ENCODE results near the gene PELI1. TPM values are rescaled to one million over a fixed set of nuclear protein-coding genes. Genes with fewer than 3 reads are reported as not detected.
A peak's percentile ranks its signal among the peaks of the same experiment; 100 is the strongest.

Gene PELI1
- polyA plus RNA-seq, 4 donors = 20.5 to 26.6 (median 23.8) TPM

DNA sequence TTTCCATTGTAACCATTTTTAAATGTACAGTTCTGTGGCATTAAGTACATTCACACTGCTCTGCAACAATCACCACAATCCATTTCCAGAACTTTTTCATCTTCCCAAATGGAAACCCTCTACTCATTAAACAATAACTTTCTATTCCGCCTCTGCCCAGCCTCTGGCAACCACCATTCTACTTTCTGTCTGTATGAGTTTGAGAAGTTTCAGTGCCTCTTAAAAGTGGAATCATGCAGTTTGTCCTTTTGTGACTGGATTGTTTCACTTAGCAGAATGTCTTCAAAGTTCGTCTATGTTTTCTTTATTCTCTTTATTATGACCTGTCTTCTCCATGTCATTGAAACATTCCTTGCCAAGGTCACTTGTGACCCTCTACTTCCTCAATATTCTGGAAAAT is 22.0 kb upstream of the PELI1 start:
- FAIRE-seq (no peak), DNase-seq (no peak)
- Histone ChIP-seq H3K27ac (ENCODE audit: low read depth in 1 of 3, low read length in 2 of 3) (no peak overlapping the region), H3K4me1 (ENCODE audit: control insufficient read depth in 3 of 3, insufficient read depth in 2 of 3, low read depth in 1 of 3, low read length in 2 of 3) (no peaks in the 10 kb centered on the region), H3K4me3 (ENCODE audit: low read depth in 1 of 3, low read length in 3 of 3) (no peak overlapping the region), H3K36me3 (ENCODE audit: control insufficient read depth in 3 of 3, insufficient read depth in 2 of 3, low read depth in 1 of 3, low read length in 3 of 3) (no peaks in the 10 kb centered on the region), H3K9me3 (ENCODE audit: control insufficient read depth in 2 of 2, insufficient read depth in 1 of 2, low read depth in 1 of 2, low read length in 1 of 2) (no peaks in the 10 kb centered on the region), H3K27me3 (ENCODE audit: control insufficient read depth in 3 of 3, insufficient read depth in 3 of 3, low read length in 3 of 3) (no peaks in the 10 kb centered on the region)
- 79 to 81% (median 79%) methylated on average over 2 of the region's 2 CpGs for WGBS, 3 donors

DNA sequence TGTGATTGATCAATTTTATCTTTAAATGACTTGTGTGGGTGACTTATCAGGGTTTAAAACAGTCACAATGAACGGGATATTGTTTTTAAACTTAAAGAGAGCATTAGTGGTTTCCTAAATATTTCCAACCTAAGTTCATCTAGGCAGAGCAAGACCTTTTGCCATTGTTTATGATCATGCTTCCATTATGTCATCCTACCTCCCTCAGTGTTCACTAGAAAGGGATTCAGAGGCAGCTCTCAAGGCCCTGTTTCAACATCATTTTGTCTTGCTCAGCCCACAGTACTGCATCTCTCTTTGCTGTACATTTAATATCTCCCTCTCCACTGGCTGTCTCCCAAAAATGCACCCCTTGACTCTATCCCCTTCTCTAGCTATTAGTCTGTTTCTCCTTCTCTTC is 21.5 kb upstream of the PELI1 start:
- 53 to 58% (median 54%) methylated on average over 1 of the region's 1 CpG for WGBS, 3 donors
- H3K9me3 ChIP-seq (ENCODE audit: control insufficient read depth in 2 of 2, insufficient read depth in 1 of 2, low read depth in 1 of 2, low read length in 1 of 2) = no peaks in the 10 kb centered on the region
- DNase-seq (no peak), FAIRE-seq (no peak)
- H3K4me3 ChIP-seq (ENCODE audit: low read depth in 1 of 3, low read length in 3 of 3) = no peak overlapping the region
- no peaks in the 10 kb centered on the region for H3K27me3 ChIP-seq (ENCODE audit: control insufficient read depth in 3 of 3, insufficient read depth in 3 of 3, low read length in 3 of 3)
- H3K27ac ChIP-seq (ENCODE audit: low read depth in 1 of 3, low read length in 2 of 3) = no peak overlapping the region
- H3K4me1 ChIP-seq (ENCODE audit: control insufficient read depth in 3 of 3, insufficient read depth in 2 of 3, low read depth in 1 of 3, low read length in 2 of 3) = no peaks in the 10 kb centered on the region
- no peaks in the 10 kb centered on the region for H3K36me3 ChIP-seq (ENCODE audit: control insufficient read depth in 3 of 3, insufficient read depth in 2 of 3, low read depth in 1 of 3, low read length in 3 of 3)

DNA sequence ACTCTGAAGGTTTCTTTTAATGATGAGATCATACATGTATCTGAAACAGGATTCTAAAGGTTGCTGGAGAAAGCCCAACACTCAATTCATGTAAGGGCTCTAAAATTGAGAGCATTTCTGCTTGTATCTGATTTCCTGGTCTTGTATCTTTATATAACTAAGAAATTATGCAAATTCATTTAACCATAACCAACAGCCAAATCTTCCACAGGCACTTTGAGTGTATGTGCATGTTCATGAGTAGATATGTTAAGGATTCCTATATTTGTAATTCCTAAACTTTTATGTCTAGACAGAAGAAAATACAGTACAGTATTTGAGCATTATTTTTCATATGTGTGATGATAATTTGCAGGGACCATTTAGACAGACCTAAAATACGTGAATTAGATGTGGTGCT is 20.4 kb upstream of the PELI1 start:
- Histone ChIP-seq H3K27me3 (ENCODE audit: control insufficient read depth in 3 of 3, insufficient read depth in 3 of 3, low read length in 3 of 3) (no peaks in the 10 kb centered on the region), H3K4me1 (ENCODE audit: control insufficient read depth in 3 of 3, insufficient read depth in 2 of 3, low read depth in 1 of 3, low read length in 2 of 3) (no peaks in the 10 kb centered on the region), H3K36me3 (ENCODE audit: control insufficient read depth in 3 of 3, insufficient read depth in 2 of 3, low read depth in 1 of 3, low read length in 3 of 3) (no peaks in the 10 kb centered on the region), H3K9me3 (ENCODE audit: control insufficient read depth in 2 of 2, insufficient read depth in 1 of 2, low read depth in 1 of 2, low read length in 1 of 2) (no peaks in the 10 kb centered on the region), H3K4me3 (ENCODE audit: low read depth in 1 of 3, low read length in 3 of 3) (no peak overlapping the region), H3K27ac (ENCODE audit: low read depth in 1 of 3, low read length in 2 of 3) (no peak overlapping the region)
- FAIRE-seq = no peak
- DNase-seq = no peak
- 94 to 99% (median 94%) methylated on average over 1 of the region's 1 CpG for WGBS, 3 donors

DNA sequence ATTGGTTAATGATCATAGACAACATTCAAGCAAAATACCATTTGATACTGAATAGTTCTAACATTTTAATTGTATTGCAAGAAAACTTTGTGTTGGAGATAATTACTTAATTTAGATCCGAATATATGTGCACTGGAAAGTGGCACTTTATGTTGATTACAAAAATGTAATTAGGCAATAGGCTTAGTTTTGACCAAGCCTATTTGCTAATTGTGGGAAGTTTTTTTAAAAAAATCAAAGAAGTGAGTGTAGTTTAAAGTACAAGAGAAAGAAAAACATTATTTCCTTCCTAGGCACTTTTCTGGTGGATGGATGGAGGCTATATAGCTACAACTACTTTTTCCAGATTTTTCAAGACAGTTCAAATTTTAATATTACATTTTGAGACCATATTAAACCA is 18.3 kb upstream of the PELI1 start:
- H3K27me3 ChIP-seq (ENCODE audit: control insufficient read depth in 3 of 3, insufficient read depth in 3 of 3, low read length in 3 of 3) = no peaks in the 10 kb centered on the region
- H3K27ac ChIP-seq (ENCODE audit: low read depth in 1 of 3, low read length in 2 of 3) = no peak overlapping the region
- H3K4me3 ChIP-seq (ENCODE audit: low read depth in 1 of 3, low read length in 3 of 3) = no peak overlapping the region
- H3K9me3 ChIP-seq (ENCODE audit: control insufficient read depth in 2 of 2, insufficient read depth in 1 of 2, low read depth in 1 of 2, low read length in 1 of 2) = no peaks in the 10 kb centered on the region
- DNase-seq (no peak), FAIRE-seq (no peak)
- 83 to 93% (median 92%) methylated on average over 1 of the region's 1 CpG for WGBS, 3 donors
- H3K36me3 ChIP-seq (ENCODE audit: control insufficient read depth in 3 of 3, insufficient read depth in 2 of 3, low read depth in 1 of 3, low read length in 3 of 3) = no peaks in the 10 kb centered on the region
- H3K4me1 ChIP-seq (ENCODE audit: control insufficient read depth in 3 of 3, insufficient read depth in 2 of 3, low read depth in 1 of 3, low read length in 2 of 3) = peaks cover 0 to 2% (median 0%) of the 10 kb centered on the region in 3 donors

DNA sequence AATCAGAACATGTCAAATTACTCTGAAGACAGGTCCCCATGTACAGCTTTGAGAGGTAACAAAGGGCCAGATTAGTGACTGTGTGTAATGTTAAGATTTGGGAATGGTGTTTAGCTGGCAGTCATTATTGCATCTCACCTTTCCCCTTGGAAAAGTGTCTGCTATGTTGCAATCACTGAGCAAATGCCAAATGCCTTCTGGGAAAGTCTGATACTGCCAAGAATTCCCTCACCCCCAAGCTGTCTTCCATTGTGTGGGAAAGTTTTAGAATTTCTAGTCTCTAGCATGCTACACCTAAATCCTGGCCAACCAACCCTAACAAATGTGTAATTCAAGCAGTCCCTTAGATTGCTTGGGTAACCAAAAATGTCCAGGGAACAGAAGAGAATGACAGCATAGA is 13.6 kb upstream of the PELI1 start:
- Histone ChIP-seq H3K4me3 (ENCODE audit: low read depth in 1 of 3, low read length in 3 of 3) (no peak overlapping the region), H3K27ac (ENCODE audit: low read depth in 1 of 3, low read length in 2 of 3) (no peak overlapping the region), H3K36me3 (ENCODE audit: control insufficient read depth in 3 of 3, insufficient read depth in 2 of 3, low read depth in 1 of 3, low read length in 3 of 3) (no peaks in the 10 kb centered on the region), H3K9me3 (ENCODE audit: control insufficient read depth in 2 of 2, insufficient read depth in 1 of 2, low read depth in 1 of 2, low read length in 1 of 2) (no peaks in the 10 kb centered on the region), H3K27me3 (ENCODE audit: control insufficient read depth in 3 of 3, insufficient read depth in 3 of 3, low read length in 3 of 3) (no peaks in the 10 kb centered on the region), H3K4me1 (ENCODE audit: control insufficient read depth in 3 of 3, insufficient read depth in 2 of 3, low read depth in 1 of 3, low read length in 2 of 3) (peaks cover 0 to 2% (median 0%) of the 10 kb centered on the region in 3 donors)
- FAIRE-seq (no peak), DNase-seq (peak; percentile 17 to 46)

DNA sequence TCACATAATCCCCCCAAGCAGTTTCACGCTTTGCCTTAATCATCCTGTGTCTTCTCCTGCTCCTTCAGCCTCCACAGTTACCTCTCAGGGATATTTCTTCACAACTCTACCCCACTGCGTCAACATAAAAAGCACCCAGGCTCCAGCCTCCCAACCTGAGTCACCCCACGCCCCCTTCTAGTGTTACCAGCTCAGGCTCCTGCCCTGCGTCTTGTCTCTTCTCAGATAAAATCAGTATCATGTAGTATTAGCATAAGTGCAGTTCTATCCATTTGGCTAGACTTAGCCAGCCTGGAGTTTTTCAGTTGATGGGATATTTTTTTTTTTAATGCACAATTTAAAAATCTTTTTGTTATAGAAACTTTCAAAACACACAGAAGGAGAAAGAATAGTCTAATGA is 9.6 kb upstream of the PELI1 start:
- DNase-seq = no peak
- Histone ChIP-seq H3K27me3 (ENCODE audit: control insufficient read depth in 3 of 3, insufficient read depth in 3 of 3, low read length in 3 of 3) (no peaks in the 10 kb centered on the region), H3K4me1 (ENCODE audit: control insufficient read depth in 3 of 3, insufficient read depth in 2 of 3, low read depth in 1 of 3, low read length in 2 of 3) (no peaks in the 10 kb centered on the region), H3K36me3 (ENCODE audit: control insufficient read depth in 3 of 3, insufficient read depth in 2 of 3, low read depth in 1 of 3, low read length in 3 of 3) (no peaks in the 10 kb centered on the region), H3K4me3 (ENCODE audit: low read depth in 1 of 3, low read length in 3 of 3) (no peak overlapping the region), H3K9me3 (ENCODE audit: control insufficient read depth in 2 of 2, insufficient read depth in 1 of 2, low read depth in 1 of 2, low read length in 1 of 2) (no peaks in the 10 kb centered on the region), H3K27ac (ENCODE audit: low read depth in 1 of 3, low read length in 2 of 3) (no peak overlapping the region)
- no peak for FAIRE-seq
- 93 to 97% (median 94%) methylated on average over 4 of the region's 4 CpGs for WGBS, 3 donors

DNA sequence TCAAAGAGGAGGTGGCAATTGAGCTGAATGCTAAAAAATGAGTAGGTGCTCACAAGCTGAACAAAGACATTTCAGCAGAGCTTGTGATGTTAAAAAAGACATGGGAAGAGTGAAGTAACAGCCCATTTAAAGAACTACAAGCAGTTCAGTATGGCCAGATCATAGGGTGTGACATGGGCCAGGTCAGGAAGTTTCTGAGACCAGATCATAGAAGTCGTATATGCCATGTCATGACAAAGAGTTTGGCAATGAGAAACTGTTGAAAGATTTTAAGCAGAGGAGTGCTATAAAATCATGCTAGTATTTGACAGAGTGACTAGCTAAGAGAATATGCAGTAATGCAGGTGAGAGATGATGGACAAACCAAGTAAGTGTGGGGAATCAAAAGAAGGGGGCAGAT is 7.3 kb upstream of the PELI1 start:
- Histone ChIP-seq H3K27ac (ENCODE audit: low read depth in 1 of 3, low read length in 2 of 3) (no peak overlapping the region), H3K4me3 (ENCODE audit: low read depth in 1 of 3, low read length in 3 of 3) (no peak overlapping the region), H3K4me1 (ENCODE audit: control insufficient read depth in 3 of 3, insufficient read depth in 2 of 3, low read depth in 1 of 3, low read length in 2 of 3) (no peaks in the 10 kb centered on the region), H3K9me3 (ENCODE audit: control insufficient read depth in 2 of 2, insufficient read depth in 1 of 2, low read depth in 1 of 2, low read length in 1 of 2) (no peaks in the 10 kb centered on the region), H3K27me3 (ENCODE audit: control insufficient read depth in 3 of 3, insufficient read depth in 3 of 3, low read length in 3 of 3) (no peaks in the 10 kb centered on the region), H3K36me3 (ENCODE audit: control insufficient read depth in 3 of 3, insufficient read depth in 2 of 3, low read depth in 1 of 3, low read length in 3 of 3) (no peaks in the 10 kb centered on the region)
- DNase-seq (no peak), FAIRE-seq (no peak)
- WGBS, 3 donors = 70 to 83% (median 76%) methylated on average over 1 of the region's 1 CpG

DNA sequence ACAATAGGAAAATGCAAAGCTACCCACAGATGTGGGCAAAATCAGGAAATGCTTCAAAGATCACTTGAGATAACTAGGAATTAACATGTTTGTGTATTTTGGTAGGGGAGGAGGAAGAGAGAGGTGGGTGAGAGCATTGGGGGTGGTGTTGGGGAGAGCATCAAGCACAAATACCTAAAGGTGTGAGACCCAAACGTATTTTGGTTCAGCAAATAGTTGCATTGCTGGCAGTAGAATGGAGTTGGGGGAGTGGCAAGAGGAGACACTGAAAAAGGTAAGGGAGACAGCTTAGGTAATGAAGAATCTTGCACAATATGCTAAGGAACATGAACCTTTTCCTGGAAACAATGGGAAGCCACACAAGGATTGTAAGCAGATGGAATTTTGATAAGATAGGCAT is 1.5 kb upstream of the PELI1 start:
- no peaks in the 10 kb centered on the region for H3K9me3 ChIP-seq (ENCODE audit: control insufficient read depth in 2 of 2, insufficient read depth in 1 of 2, low read depth in 1 of 2, low read length in 1 of 2)
- H3K4me1 ChIP-seq (ENCODE audit: control insufficient read depth in 3 of 3, insufficient read depth in 2 of 3, low read depth in 1 of 3, low read length in 2 of 3) = peaks cover 0 to 4% (median 2%) of the 10 kb centered on the region in 3 donors
- no peaks in the 10 kb centered on the region for H3K27me3 ChIP-seq (ENCODE audit: control insufficient read depth in 3 of 3, insufficient read depth in 3 of 3, low read length in 3 of 3)
- peaks cover 0 to 1% (median 0%) of the 10 kb centered on the region in 3 donors for H3K36me3 ChIP-seq (ENCODE audit: control insufficient read depth in 3 of 3, insufficient read depth in 2 of 3, low read depth in 1 of 3, low read length in 3 of 3)
- no peak overlapping the region for H3K27ac ChIP-seq (ENCODE audit: low read depth in 1 of 3, low read length in 2 of 3)
- 52 to 78% (median 70%) methylated on average over 1 of the region's 1 CpG for WGBS, 3 donors
- H3K4me3 ChIP-seq (ENCODE audit: low read depth in 1 of 3, low read length in 3 of 3) = no peak overlapping the region
- FAIRE-seq (no peak), DNase-seq (no peak)

DNA sequence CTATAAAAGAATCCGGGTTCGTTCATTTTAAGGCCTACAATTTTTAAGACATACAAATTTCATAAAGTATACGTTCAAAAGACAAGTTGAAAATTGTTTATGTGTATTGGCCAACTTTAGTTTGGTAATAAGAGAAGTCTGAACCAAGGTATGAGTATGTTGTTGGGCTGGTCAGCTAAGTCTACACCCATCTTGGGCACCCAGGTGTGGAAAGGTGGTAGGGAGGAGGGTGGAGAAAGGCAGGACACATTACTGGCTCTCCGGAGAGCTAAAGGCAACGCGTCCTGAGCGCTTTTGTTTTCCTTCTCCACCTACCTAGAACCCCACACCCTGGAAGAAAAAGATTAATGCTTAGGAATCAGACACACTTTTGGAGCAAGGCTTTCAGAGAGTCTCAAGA is 899 bp upstream of the PELI1 start:
- H3K9me3 ChIP-seq (ENCODE audit: control insufficient read depth in 2 of 2, insufficient read depth in 1 of 2, low read depth in 1 of 2, low read length in 1 of 2) = no peaks in the 10 kb centered on the region
- no peak overlapping the region for H3K4me3 ChIP-seq (ENCODE audit: low read depth in 1 of 3, low read length in 3 of 3)
- no peaks in the 10 kb centered on the region for H3K27me3 ChIP-seq (ENCODE audit: control insufficient read depth in 3 of 3, insufficient read depth in 3 of 3, low read length in 3 of 3)
- H3K27ac ChIP-seq (ENCODE audit: low read depth in 1 of 3, low read length in 2 of 3) = no peak overlapping the region
- H3K36me3 ChIP-seq (ENCODE audit: control insufficient read depth in 3 of 3, insufficient read depth in 2 of 3, low read depth in 1 of 3, low read length in 3 of 3) = peaks cover 0 to 1% (median 0%) of the 10 kb centered on the region in 3 donors
- 76 to 87% (median 79%) methylated on average over 7 of the region's 7 CpGs for WGBS, 3 donors
- H3K4me1 ChIP-seq (ENCODE audit: control insufficient read depth in 3 of 3, insufficient read depth in 2 of 3, low read depth in 1 of 3, low read length in 2 of 3) = peaks cover 0 to 5% (median 2%) of the 10 kb centered on the region in 3 donors
- DNase-seq = no peak
- no peak for FAIRE-seq

All from small intestine (tissue), 7 donors.